Measurements from ENCODE around the gene SSU72.
"Not testable (repeated sequence)": the region's sequence is repeated elsewhere in the genome, so short reads cannot be mapped to it uniquely, and the experiment has no call there.

The SSU72 gene

DNA sequence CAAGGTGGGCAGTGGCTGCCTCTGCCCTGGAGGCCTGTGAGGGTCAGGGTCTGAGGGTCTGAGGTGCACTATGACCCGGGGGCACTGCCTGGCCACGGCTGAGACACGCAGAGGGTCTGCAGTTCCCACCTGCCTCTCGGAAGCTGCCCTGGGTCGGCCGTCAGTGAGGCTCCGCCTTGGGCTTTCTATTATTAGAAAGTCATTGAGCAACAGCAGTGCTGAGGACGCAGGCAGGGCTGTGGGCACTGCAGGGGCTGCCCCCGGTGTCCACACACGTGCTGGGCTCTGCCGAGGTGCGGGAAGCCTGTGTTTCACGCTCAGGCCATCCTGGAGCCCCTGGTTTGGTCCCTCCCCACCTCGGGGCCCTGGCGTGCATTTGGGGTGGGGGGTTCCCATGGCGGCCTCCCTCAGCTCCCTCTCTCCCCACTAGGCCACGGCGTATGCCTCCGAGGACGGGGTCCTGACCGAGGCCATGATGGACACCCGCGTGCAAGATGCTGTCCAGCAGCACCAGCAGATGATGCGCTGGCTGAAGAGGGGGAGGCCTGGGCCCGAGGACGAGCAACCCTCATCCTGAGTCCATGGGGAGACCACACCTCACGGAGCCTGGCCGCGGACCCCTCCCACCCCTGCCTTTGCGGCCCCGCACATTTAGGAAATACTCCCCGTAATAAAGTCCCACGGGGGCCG, 65.7 kb downstream of the SSU72 start:
- not testable (repeated sequence) for DNase-seq (ENCODE audit: low read depth in 2 of 3, low spot score in 2 of 3)

DNA sequence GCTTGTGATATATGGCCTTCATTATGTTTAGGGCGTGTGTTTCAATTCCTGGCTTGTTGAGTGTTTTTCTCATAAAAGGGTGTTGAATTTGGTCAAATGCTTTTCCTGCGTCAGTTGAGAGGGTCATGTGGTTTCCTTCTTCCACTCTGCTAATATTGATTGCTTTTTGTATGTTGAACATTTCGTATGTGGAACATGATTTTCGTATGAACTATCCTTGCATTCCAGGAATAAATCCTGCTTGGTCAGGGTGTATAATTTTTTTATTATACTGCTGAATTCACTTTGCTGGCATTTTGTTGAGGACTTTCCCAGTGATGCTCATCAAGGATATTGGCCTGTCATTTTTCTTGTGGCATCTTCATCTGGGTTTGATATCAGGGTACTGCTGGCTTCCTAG, 67.4 kb downstream of the SSU72 start:
- no peak for DNase-seq (ENCODE audit: low read depth in 2 of 3, low spot score in 2 of 3)

DNA sequence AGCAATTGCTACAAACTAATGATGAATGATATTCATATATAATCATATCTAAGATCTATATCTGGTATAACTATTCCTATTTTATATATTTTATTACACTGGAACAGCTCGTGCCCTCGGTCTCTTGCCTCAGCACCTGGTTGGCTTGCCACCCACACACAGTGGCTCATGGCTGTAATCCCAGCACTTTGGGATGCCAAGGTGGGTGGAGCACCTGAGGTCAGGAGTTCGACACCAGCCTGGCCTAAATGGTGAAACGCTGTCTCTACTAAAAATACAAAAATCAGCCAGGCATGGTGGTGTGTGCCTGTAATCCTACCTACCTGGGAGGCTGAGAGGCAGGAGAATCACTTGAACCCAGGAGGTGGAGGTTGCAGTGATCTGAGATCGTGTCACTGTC, 68.9 kb downstream of the SSU72 start:
- DNase-seq (ENCODE audit: low read depth in 2 of 3, low spot score in 2 of 3), result not testable (repeated sequence)

DNA sequence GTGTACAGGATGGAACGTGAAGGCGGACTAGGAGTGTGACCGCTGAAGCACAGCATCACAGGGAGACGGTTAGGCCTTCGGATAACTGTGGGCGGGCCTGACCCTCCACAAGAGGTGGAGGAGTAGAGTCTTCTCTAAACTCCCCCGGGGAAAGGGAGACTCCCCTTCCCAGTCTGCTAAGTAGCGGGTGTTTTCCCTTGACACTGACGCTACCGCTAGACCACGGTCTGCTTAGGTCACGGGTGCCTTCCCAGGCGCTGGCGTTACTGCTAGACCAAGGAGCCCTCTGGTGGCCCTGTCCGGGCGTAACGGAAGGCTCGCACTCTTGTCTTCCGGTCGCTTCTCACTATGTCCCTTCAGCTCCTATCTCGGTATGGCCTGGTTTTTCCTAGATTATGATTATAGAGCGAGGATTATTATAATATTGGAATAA, 69.3 kb downstream of the SSU72 start:
- DNase-seq (ENCODE audit: low read depth in 2 of 3, low spot score in 2 of 3), result not testable (repeated sequence)

DNA sequence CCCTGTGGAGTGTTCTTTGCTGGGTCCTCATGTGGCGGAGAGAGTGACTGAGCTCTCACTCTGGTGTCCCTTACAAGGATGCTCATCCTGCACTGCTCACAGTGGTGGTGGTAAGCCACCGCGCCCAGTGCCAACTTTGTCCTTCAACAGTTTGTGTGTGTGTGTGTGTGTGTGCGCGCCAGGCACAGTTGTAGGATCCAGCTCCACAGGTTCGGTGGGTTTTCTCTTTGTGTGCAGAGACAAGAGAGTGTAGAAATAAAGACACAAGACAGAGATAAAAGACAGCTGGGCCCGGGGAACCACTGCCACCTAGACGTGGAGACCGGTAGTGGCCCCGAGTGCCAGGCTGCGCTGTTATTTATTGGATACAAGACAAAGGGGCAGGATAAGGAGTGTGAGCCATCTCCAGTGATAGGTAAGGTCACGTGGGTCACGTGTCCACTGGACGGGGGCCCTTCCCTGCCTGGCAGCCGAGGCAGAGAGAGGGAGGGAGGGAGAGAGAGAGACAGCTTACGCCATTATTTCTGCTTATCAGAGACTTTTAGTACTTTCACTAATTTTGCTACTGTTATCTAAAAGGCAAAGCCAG, 69.8 kb downstream of the SSU72 start:
- DNase-seq (ENCODE audit: low read depth in 2 of 3, low spot score in 2 of 3), result peak; percentile 38 to 49 (median 45)

DNA sequence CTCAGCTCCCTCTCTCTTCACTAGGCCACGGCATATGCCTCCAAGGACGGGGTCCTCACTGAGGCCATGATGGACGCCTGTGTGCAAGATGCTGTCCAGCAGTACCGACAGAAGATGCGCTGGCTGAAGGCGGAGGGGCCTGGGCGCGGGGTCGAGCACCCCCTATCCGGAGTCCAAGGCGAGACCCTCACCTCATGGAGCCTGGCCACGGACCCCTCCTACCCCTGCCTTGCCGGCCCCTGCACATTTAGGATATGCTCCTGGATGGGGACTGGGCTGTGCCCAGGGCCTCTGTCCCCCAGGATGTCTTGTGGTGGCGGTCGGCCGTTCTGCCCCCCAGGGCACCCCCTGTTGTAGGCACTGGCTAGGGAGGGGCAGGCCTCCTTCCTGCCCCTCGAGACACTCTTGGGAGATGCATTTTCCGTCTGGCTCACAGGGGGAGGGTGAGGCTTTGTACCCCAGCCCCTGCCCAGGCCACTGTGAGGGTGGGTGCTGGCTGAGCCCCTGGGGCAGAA, 79.1 kb downstream of the SSU72 start:
- not testable (repeated sequence) for DNase-seq (ENCODE audit: low read depth in 2 of 3, low spot score in 2 of 3)

DNA sequence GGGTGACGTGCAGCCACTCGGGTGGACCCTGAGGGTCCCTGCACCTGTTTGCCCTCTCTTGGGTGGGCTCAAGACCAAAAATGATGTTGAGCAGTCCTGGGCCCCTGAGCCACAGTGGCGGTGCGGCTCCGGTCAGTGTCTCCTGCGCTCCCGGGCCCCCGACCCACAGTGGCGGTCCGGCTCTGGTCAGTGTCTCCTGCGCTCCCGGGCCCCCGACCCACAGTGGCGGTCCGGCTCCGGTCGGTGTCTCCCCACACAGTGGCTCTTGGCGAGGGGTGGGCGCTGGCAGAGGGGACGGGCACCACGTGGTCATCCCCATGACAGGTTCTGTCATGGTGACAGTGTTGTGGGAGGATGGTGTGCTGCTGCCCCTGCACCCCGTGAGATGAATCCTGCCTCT, 80.4 kb downstream of the SSU72 start:
- not testable (repeated sequence) for DNase-seq (ENCODE audit: low read depth in 2 of 3, low spot score in 2 of 3)
